GM19035 (cell line): ENCODE measurements around the gene DHX35.

Experiments used
- ATAC-seq: cut with Tn5 transposase; IDR thresholded peaks from one replicate; pipeline ENCODE4 v1.9.1; 2021; ENCODE audit not compliant: unreplicated experiment

Gene DHX35

DNA sequence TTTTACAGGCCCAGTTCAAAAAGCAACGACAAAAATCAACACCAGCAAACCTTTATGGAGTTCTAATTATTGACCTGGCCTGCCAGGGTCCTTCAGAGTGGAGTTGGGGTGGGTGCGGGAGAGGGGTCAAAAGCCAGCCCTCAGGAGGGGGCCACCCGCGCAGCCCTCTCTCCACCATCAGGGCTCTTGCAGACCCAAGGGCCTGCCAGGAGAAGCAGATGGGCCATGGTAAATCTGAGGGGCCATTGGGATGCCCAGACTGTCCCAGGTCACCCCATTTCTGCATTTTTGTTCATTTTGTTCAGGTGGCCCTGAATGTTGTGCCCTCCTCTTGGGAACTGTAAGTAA, 88.4 kb downstream of the DHX35 start:
- ATAC-seq, result no peak

- no peak for ATAC-seq
Measured at GRCh38 chr20:39052676-39053075, 90.5 kb downstream of the DHX35 start.

DNA sequence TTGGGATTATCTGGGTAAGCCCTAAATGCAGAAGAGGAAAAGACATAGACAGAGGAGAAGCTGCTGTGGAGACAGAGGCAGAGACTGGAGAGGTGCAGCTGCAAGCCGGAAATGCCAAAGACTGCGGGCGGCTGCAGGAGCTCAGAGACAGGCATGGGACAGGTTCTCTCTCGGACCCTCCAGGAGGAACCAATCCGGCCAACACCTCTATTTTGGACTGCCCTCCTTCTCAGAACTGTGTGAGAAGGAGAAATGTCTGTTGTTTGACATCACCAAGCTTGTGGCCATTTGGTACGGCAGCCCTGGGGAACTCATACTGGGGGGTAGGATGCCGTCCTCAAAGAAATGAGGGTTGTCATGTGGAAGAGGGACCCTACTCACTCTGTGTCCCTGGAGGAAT, 95.0 kb downstream of the DHX35 start:
- no peak for ATAC-seq

DNA sequence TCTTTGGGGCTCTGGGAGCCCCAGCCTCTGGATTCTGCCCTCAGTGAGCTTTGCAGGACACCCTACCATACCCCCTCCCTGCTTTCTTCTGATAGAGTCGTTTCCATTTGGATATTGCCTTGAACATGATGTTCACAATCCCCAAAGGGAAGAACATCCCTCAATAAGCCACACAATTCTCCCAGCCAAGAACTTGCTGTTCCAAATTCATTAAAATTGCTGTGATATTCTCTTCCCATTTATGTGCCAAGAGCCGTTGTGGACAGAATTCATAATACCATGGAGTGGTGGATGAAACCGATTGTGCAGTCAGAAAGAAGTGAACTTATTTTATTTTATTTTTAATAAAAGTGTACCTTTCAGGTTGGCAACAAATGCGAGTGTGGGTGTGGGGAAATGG, 95.8 kb downstream of the DHX35 start:
- no peak for ATAC-seq

DNA sequence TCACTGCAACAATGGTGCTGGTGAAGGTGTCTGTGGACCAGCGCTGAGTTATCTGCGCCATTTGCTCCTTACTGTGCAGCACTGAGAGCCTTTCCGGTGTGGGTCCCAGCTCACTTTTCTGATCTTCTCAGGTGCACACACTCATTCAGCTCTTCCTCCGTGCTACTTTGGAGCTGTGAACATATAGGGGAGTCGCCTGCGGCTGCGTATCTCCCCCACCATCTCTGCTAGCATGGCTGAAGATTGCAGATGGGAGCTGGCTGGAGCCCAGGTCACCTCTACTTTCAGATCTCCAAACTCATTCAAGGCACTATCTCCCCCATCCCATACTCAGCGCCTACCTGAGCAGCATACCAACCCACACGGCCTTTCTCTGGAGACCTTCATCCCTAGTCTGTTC, 96.9 kb downstream of the DHX35 start:
- ATAC-seq, result no peak

GRCh38 chr20:39066471-39067242, 104.5 kb downstream of the DHX35 start:
- no peak for ATAC-seq

DNA sequence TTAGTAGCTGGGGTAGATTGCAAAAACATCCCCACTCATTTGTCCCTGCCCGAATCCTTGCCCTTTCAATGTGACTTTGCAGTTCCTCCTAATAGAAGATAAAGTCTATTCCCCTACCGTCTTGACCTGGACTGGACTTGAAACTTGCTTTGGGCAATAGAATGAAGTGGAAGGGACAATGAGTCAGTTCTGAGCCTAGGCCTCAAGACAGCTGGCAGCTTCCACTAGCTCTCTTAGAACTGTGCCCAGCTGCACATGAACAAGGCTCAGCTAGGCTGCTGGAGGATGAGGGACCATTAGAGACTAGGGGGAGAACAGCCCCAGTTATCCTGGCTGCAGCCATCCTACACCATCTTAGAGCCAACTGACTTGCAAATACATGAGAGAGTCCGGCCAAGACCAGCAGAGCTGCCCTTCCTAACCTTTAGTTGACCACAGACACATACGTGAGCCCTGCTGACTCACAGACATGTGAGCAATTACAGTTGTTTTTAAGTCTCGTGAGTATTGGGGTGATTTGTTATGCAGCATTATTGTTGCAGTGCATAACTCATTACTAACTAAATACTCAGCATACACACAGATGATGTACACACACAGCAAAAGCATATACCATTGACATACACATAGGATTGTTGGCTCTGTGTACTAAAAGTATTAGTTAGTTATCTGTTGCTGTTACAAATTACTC, 105.5 kb downstream of the DHX35 start:
- no peak for ATAC-seq

DNA sequence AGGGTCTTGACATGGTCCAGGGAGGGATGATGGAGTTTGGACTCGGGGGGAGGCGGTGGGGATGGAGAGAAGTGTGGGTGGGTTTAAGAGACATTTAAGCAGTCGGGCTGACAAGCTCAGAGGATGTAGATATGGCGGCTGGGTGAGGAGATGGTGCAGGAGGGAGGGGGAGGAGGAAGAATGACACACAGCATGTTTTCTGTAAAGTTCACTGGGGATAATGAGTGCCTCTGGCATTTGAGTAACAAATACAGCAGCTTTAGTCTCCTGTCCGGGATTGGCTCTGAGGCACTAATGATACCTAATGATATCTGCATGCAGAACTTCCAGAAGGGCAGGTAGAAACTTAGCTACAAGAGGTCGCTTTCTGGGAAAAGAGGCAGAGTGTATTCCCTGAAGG, 107.8 kb downstream of the DHX35 start:
- no peak for ATAC-seq

GRCh38 chr20:39070484-39071231, 108.5 kb downstream of the DHX35 start:
- no peak for ATAC-seq

- no peak for ATAC-seq
Measured at GRCh38 chr20:39072132-39072531, 110.0 kb downstream of the DHX35 start.

GRCh38 chr20:39072653-39073052, 110.5 kb downstream of the DHX35 start:
- no peak for ATAC-seq

DNA sequence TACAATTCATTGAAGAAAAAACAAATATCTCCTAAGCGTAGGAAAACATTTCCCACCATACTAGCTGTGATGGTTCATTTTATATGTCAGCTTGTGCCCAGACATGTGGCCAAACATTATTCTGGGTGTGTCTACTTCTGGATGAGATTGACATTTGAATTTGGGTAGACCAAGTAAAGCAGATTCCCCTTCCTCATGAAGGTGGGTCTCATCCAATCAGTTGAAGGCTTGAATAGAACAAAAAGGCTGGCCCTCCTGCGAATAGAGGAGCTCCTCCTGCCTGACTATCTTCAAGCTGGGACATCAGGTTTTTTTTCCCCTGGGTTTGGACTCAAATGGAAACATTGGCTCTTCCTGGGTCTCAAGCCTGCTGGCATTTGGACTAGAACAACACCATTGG, 113.6 kb downstream of the DHX35 start:
- no peak for ATAC-seq

- no peak for ATAC-seq
Measured at GRCh38 chr20:39076958-39077357, 114.8 kb downstream of the DHX35 start.

GRCh38 chr20:39080326-39080725, 118.2 kb downstream of the DHX35 start:
- ATAC-seq, result no peak

GRCh38 chr20:39081255-39081654, 119.1 kb downstream of the DHX35 start:
- ATAC-seq, result peak; percentile 70

DNA sequence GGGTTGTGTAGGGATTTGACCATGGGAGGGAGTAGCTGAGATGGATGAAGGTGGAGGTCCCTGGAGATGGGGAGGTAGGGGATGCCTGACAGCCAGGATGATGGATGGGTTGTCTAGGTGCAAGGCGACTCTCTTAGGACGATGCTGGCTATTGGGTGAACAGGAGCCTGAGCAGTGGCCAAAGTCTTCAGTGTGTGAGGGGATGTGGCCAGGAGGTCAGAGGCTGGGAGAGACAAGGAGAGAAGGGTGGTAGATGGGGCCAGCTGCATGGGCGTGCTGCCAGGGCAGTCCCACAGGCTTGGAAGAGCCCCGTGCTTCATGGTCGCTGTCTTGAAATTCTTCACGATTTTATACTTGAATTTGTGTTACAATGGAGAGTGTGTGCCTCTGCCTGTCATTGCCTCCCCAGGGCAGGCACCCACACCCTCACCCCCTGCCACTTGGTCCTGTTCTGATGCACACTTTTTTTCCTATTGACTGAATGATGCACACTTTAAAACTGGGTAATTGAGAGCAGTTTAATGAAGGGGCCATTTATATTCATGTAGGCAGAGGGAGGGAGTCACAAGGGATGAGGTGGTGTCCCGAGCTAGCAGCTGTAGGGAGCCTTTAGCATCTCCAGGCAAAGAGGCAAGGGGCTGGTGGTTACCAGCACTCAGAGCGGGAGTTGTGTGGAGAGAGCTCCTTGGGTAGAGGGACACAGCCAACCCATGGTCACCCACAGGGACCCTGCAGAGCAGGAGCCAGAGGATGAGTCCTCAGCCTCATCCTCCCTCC, 120.7 kb downstream of the DHX35 start:
- no peak for ATAC-seq

- no peak for ATAC-seq
Measured at GRCh38 chr20:39083761-39084160, 121.6 kb downstream of the DHX35 start.

- ATAC-seq, result no peak
Measured at GRCh38 chr20:39089029-39089428, 126.9 kb downstream of the DHX35 start.
